Hematopoietic multipotent progenitor cell treated with erythropoietin and hydrocortisone succinate and interleukin-3 and kit ligand, for 4 days (in vitro differentiated cells): ENCODE results near the gene EXOSC5.
"Not testable (repeated sequence)": the region's sequence is repeated elsewhere in the genome, so short reads cannot be mapped to it uniquely, and the experiment has no call there.

Experiments
- DNase-seq: peaks from one replicate; pipeline ENCODE4 v3.0.0-alpha.2; 2015

EXOSC5 gene

GRCh38 chr19:41364524-41365391 is 32.4 kb downstream of the EXOSC5 start:
- DNase-seq, result peak; percentile 69

DNA sequence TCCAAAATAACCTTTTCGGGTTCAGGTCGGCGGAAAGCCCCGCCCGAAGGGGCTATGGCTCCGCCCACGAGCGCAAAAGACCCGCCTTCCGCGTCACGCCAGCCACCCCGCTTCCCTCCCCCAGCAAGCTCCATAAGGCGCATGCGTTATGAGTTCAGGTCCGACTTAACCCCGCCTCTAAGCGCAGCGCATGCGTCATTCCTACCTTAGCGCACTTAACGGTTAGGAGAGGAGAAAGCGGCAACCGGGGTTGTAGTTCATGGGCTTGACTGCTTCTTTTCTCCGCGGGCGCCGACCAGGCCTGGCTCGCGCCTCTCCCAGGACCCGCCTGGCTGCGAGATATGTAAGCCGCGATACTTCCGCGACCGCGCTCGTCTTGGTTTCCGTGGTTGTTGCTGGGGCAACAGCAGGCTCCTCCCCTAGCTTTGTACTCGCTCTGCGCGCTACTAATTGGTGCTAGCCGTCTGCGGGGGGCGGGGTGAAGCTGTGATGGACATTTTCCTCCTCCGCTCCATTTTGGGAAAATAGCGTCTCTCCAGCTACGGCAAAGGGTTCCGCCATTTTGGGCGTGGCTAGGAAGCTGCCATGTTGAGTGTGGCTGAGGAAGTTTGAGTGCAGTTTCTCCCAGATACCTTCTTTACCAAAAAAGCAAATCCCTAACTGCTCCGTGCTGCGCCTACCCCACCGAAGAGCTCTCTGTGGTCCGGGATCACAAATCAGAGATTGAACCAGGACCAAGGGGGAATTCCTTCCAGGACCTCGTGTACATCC is 33.2 kb downstream of the EXOSC5 start, which contains the start of gene B9D2:
Gene B9D2, minus strand, starts transcription at position 397 of the 771 bp plus-strand sequence. CDS start 630 bp downstream, outside the sequence.
- peak; percentile 99 for DNase-seq

DNA sequence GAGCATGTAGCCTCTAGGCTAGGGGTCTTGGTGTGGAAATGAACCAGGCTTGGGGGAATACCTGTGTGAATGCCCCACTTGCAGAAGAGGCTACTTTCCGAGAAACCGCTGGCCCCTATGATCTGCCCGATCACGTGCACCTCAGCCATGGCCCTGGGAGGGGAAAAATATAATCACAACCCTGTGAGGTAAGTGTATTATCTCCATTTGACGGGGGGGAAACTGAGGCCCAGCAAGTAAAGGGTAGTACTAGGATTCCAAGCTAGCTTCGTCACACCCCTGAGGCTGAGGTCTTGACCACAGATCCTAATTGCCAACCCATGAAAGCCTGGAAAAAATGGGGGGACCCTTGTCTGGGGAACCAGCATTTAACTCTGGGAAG is 33.8 kb downstream of the EXOSC5 start:
- no peak for DNase-seq

- DNase-seq, result no peak
These were observed 34.9 kb downstream of the EXOSC5 start for GRCh38 chr19:41362143-41362847.

- DNase-seq, result no peak
These were observed 37.4 kb downstream of the EXOSC5 start for GRCh38 chr19:41359741-41360140.

DNA sequence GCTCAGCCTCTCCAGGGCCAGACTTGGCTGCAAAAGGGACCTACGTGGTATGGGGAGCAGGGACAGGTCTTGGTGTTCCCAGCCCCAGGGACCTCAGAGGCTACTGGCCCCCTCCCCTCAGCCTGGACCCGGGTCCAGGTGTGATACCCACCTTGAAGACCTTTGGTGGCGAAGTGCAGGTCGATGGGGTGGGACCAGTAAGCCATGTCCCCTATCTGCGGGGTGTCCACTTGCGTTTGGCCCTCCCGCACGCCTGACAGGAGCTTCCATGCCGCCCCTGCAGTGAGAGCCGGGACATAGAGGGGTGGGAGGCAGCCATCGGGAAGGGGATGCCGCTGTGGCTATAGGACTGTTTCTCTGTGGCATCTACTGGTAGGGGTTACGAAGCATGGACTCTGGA is 39.4 kb downstream of the EXOSC5 start:
- no peak for DNase-seq

DNA sequence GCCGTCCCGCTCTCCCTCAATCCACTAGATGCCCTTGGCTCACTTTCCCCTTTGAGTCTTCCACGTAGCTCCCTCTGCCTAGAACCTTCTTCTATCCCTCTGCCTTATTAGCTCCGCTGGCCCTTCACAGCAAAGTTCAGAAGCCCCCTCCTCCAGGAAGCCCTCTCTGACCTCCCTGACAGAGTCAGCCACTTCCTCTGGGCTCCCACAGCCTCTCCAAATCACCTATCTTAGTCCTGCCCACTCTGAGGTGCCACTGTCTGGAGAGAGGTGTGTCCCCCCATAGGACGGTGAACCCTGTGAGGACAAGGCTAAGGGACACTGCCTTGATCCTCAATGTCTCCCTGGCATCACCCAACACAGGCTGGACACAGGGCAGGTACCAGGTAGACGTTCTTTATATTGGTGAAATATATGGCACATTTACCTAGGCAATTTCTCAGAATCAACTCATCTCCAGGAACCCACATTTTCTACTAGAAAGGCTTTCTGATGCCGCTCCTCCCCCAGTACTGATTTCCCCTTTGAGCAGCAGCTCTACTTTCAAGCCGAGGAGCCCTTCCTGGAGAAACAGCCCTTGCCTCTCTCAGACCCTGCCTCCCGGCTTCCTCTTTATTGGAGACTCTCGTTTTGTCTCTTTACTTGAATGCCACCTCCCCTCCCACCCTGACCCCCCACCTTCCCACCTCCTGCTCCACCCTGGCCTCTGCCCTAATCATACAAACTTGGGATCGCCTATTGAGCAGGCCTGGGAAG is 40.0 kb downstream of the EXOSC5 start:
- peak; percentile 62 for DNase-seq

DNA sequence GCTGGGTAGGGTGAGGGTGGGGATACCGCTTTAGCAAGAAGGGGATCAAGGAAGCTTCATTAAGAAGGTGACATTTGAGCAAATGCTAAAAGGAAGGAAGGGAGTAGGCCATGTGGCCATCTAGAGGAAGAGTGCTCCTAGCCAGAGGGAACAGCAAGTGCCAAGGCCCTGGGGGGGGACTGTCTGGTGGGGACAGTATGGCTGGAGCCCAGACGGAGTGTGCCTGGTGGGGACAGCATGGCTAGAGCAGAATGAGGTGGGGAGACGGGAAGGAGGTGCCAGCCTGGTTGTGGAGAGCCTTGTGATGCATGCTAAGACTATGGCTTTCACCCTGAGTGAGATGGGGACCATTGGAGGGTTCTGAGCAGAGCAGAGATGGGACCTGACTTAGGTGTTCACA is 41.4 kb downstream of the EXOSC5 start:
- DNase-seq, result no peak

DNA sequence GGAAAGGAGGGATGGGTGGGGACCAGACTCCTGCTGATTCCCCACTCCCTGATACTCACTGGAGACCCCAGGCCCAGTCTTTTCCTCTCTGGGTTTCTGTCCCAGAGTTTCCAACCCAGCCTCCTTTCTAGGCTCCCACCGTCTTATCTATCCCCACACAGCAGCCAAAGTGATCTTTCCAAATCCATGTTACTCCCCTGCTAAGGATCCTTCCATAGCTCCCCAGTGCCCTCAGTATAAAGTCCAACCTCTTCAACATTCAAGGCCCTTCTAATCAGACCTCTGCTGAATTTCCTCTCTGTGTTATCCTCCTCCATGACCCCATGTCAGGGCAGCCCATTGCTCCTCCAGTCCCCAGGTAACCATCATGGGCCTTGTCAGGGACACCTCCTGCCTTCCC is 42.1 kb downstream of the EXOSC5 start:
- no peak for DNase-seq

- DNase-seq, result no peak
These were observed 42.7 kb downstream of the EXOSC5 start for GRCh38 chr19:41354343-41354953.

DNA sequence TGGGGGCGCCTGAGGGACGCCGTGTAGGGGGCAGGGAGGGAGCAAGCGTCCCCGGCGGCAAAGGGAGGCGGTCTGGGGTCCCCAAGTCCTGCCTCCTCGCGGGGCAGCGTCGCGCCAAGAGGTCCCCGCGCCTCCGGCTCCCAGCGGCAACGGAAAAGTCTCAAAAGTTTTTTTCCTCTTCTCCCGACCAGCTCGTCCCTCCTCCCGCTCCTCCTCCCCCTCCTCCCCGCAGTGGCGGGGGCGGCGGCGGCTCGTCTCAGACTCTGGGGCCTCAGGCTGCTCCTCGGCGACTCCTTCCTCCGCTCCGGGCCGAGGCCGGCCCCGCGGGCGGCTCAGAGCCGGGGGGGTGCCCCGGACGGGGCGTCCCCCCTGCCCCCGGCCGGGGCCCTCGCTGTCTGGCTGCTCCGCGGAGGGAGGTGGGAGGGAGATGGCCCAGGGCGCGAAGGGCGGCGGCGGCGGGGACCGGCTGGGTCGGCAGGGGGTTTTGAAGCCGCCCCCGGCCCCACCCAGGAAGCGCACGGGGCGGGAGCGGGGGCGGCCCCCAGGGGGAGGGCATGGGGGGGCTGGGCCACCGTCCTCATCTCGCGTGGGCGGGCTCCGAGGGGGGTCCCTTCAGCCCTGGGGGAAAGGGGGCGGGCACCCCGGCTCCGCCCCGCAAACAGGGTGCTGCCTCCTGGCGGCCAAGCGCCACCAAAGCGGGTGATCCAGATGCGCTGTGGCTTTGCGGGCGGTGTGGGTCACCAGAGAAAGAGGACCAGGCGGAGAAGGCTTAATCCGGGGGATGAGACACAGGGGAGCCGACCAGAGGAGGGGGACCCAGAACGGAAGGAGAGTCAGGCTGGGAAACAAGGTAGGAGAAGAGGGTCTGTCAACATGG is 43.5 kb downstream of the EXOSC5 start, which contains the start of gene TGFB1:
Gene TGFB1, minus strand, starts transcription at position 457 of the 877 bp plus-strand sequence. CDS start 878 bp downstream, outside the sequence.
- DNase-seq, result peak; percentile 96

GRCh38 chr19:41352609-41353465 is 44.3 kb downstream of the EXOSC5 start:
- DNase-seq, result peak; percentile 89

DNA sequence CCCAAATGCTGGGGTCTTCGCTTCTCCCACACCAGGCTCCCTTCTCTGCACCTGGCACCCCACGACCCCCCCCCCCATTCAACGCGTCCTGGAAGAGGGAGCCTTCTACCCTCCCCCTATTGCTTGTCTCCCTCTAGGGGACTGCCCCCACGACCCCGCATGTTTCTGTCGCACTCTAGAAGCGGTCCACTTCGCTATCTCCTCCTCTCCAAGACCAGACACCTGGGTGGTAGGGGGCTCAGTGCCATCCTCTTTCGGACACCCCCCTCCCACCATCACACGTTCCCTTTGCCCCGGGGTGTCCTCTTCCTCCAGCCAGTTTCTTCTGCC is 44.9 kb downstream of the EXOSC5 start:
- no peak for DNase-seq

DNA sequence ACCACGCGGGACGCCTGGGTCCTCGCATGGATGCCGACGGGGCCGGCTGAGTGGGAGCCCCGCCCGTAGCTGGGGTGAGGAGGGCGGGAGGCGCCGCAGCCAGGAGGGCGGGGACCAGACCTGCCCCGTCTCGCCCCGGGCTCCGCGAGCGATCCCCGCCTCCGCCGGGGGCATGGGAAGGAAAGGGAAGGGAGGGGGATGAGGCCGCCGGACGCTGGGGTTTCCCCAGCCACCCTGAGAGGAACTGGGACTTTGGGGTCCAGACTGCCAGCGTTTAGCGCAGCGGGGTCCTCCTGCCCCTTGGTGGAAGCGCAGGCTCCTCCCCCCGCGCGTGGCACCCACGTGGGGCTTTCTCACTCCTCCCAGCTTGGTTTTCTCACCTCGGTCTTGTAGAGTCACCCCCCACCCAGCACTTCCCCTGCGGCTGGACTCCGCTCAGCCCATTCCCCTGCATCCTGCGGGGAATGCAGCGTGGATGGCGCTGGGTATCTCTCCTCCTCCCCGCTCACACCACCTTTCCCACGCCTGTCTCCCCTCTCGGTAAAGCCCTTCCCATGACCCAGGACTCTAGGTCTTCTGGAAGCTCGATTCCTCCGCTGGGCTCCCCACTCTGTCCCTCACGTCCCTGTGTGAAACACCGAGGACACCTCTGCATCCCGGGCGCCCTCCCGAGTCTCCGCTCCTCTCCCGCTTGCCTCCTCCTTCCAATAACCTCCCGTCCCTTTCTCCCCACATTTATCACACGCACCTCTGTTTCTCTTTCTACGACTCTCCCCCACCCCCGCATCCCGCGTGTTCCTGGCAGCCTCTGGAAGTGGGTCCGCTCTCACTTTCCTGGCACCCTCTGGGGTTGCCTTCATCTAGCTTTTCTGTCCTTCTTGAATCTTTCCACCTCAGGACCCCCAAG is 45.6 kb downstream of the EXOSC5 start:
- peak; percentile 90 for DNase-seq

DNA sequence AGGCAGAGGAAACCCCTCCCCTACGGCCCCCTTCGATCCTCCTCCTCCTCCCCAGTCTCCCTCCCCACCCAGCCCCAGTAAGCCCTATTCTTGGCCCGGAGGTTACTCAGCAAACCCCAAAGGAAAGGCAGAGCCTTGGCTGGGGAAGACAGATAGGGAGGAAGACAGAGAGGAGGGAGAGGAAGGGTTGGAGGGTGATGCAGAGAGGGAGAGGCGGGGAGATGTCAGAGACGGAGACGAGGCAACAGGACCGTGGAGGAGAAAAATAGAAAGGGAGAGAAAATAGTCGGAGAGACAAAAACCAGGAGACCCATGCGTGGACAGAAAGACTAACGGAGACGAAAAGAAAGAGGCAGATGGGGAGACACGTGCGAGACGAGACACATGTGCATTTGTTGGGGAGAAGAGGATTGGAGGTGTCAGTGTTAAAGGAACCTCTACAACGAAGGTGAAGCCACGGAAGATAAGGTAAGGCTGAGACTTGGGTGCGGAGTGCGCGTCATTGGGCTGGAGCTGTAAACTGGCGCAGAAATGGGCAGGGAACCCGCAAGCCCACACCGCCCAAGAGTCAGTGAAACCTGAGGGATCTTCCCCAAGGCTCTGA is 46.3 kb downstream of the EXOSC5 start:
- DNase-seq, result peak; percentile 94

- DNase-seq, result not testable (repeated sequence)
These were observed 50.2 kb downstream of the EXOSC5 start for GRCh38 chr19:41346916-41347315.

DNA sequence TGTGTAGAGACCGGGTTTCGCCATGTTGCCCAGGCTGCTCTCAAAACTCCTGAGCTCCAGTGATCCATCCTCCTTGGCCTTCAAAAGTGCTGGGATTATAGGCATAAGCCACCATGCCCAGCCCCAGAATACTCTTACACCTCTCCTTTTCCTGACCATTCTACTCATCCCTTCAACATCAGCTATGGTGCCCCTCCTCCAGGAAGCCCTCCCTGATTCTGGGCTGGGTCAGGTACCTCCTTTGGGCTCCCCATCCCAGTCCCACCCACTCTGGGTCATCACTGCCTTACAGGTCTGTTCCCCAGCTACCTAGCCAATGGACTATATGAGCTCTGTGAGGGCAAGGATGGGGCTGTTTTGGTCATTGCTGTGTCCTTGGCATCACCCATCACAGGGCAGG is 53.0 kb downstream of the EXOSC5 start:
- DNase-seq, result no peak
